Stimulated activated naive CD8-positive, alpha-beta T cell treated with anti-CD3 and anti-CD28 coated beads, Interleukin-15, amount 100 ng/mL, for 72 hours (primary cell): ENCODE results near the gene NUP214.
"Not testable (repeated sequence)": the region's sequence is repeated elsewhere in the genome, so short reads cannot be mapped to it uniquely, and the experiment has no call there.

Experiments used
- ATAC-seq: fragments of 150-1000 bp; cut with Tn5 transposase; 2 replicates; pipeline ENCODE4 v1.10.0; 2021; ENCODE audit warnings: mild to moderate bottlenecking, moderate library complexity
- DNase-seq, 2 donors: peaks; one replicate each; pipeline ENCODE4 v3.0.0; 2021 to 2022
- H3K27ac Mint-ChIP-seq, 2 donors: one replicate each; pipeline ENCODE4 v1.8.0; 2022; ENCODE audit warnings: mild to moderate bottlenecking in 2 of 2, mixed read lengths in 2 of 2, moderate library complexity in 2 of 2
- H3K27me3 Mint-ChIP-seq: one replicate; pipeline ENCODE4 v1.8.0; 2022; ENCODE audit warnings: mixed read lengths
- H3K4me1 Mint-ChIP-seq: one replicate; pipeline ENCODE4 v1.8.0; 2022; ENCODE audit warnings: mild to moderate bottlenecking, mixed read lengths
- H3K4me3 Mint-ChIP-seq, 2 donors: one replicate each; pipeline ENCODE4 v1.8.0; 2022; ENCODE audit warnings: mild to moderate bottlenecking in 2 of 2, mixed read lengths in 2 of 2, moderate library complexity in 1 of 2
- H3K9me3 Mint-ChIP-seq, 2 donors: one replicate each; pipeline ENCODE4 v1.8.0; 2022; ENCODE audit warnings: mixed read lengths in 2 of 2

The NUP214 gene

GRCh38 chr9:131104016-131104740, 21.2 kb upstream of the NUP214 start:
- H3K9me3 Mint-ChIP-seq: no peaks in the 10 kb centered on the region
- peaks cover 3% of the 10 kb centered on the region for H3K27me3 Mint-ChIP-seq
- DNase-seq (no peak), ATAC-seq (no peak)
- no peaks in the 10 kb centered on the region for H3K4me1 Mint-ChIP-seq
- no peak overlapping the region for H3K27ac Mint-ChIP-seq
- no peak overlapping the region for H3K4me3 Mint-ChIP-seq

GRCh38 chr9:131105952-131106351, 19.4 kb upstream of the NUP214 start:
- no peaks in the 10 kb centered on the region for H3K9me3 Mint-ChIP-seq
- ATAC-seq (no peak), DNase-seq (no peak)
- no peak overlapping the region for H3K4me3 Mint-ChIP-seq
- H3K27ac Mint-ChIP-seq: no peak overlapping the region
- H3K27me3 Mint-ChIP-seq: no peaks in the 10 kb centered on the region
- no peaks in the 10 kb centered on the region for H3K4me1 Mint-ChIP-seq

- Mint-ChIP-seq H3K4me3 (no peak overlapping the region), H3K4me1 (no peaks in the 10 kb centered on the region), H3K27me3 (no peaks in the 10 kb centered on the region), H3K9me3 (no peaks in the 10 kb centered on the region), H3K27ac (peak overlapping the region in 1 of 2 donors; percentile 73)
- DNase-seq: no peak
- no peak for ATAC-seq
These were observed 17.6 kb upstream of the NUP214 start for GRCh38 chr9:131107760-131108159.

- H3K27ac Mint-ChIP-seq: no peak overlapping the region
- no peak overlapping the region for H3K4me3 Mint-ChIP-seq
- H3K4me1 Mint-ChIP-seq: no peaks in the 10 kb centered on the region
- no peak for ATAC-seq
- DNase-seq: no peak
- no peaks in the 10 kb centered on the region for H3K9me3 Mint-ChIP-seq
- H3K27me3 Mint-ChIP-seq: no peaks in the 10 kb centered on the region
These were observed 14.1 kb upstream of the NUP214 start for GRCh38 chr9:131111186-131111853.

GRCh38 chr9:131111854-131112311, 13.5 kb upstream of the NUP214 start:
- Mint-ChIP-seq H3K27ac (no peak overlapping the region), H3K9me3 (no peaks in the 10 kb centered on the region), H3K4me3 (no peak overlapping the region), H3K27me3 (peaks cover 4% of the 10 kb centered on the region), H3K4me1 (no peaks in the 10 kb centered on the region)
- no peak for DNase-seq
- peak; percentile 39 for ATAC-seq

- Mint-ChIP-seq H3K4me3 (no peak overlapping the region), H3K4me1 (no peaks in the 10 kb centered on the region), H3K27me3 (peaks cover 11% of the 10 kb centered on the region), H3K27ac (peak overlapping the region in 1 of 2 donors; percentile 85), H3K9me3 (no peaks in the 10 kb centered on the region)
- ATAC-seq (no peak), DNase-seq (no peak)
These were observed 12.8 kb upstream of the NUP214 start for GRCh38 chr9:131112374-131113154.

GRCh38 chr9:131113655-131114054, 11.7 kb upstream of the NUP214 start:
- Mint-ChIP-seq H3K4me1 (no peaks in the 10 kb centered on the region), H3K4me3 (no peak overlapping the region), H3K27ac (no peak overlapping the region), H3K27me3 (peaks cover 21% of the 10 kb centered on the region), H3K9me3 (no peaks in the 10 kb centered on the region)
- ATAC-seq (no peak), DNase-seq (no peak)

- ATAC-seq (no peak), DNase-seq (no peak)
- H3K27me3 Mint-ChIP-seq: peaks cover 21% of the 10 kb centered on the region
- H3K4me1 Mint-ChIP-seq: no peaks in the 10 kb centered on the region
- H3K4me3 Mint-ChIP-seq: no peak overlapping the region
- no peaks in the 10 kb centered on the region for H3K9me3 Mint-ChIP-seq
- H3K27ac Mint-ChIP-seq: no peak overlapping the region
These were observed 11.3 kb upstream of the NUP214 start for GRCh38 chr9:131114084-131114535.

- not testable (repeated sequence) for H3K27ac Mint-ChIP-seq, H3K9me3 Mint-ChIP-seq, H3K4me3 Mint-ChIP-seq, ATAC-seq, DNase-seq, H3K4me1 Mint-ChIP-seq
- peaks cover 21% of the 10 kb centered on the region for H3K27me3 Mint-ChIP-seq
These were observed 10.0 kb upstream of the NUP214 start for GRCh38 chr9:131115360-131115742.

GRCh38 chr9:131116281-131117120, 8.9 kb upstream of the NUP214 start:
- Mint-ChIP-seq H3K27me3 (peaks cover 21% of the 10 kb centered on the region), H3K9me3 (no peaks in the 10 kb centered on the region), H3K4me1 (no peaks in the 10 kb centered on the region), H3K27ac (no peak overlapping the region), H3K4me3 (no peak overlapping the region)
- ATAC-seq (no peak), DNase-seq (no peak)

- DNase-seq (no peak), ATAC-seq (no peak)
- Mint-ChIP-seq H3K9me3 (no peaks in the 10 kb centered on the region), H3K4me1 (no peaks in the 10 kb centered on the region), H3K27ac (no peak overlapping the region), H3K27me3 (peaks cover 21% of the 10 kb centered on the region), H3K4me3 (no peak overlapping the region)
These were observed 8.1 kb upstream of the NUP214 start for GRCh38 chr9:131117121-131117761.

- no peak for ATAC-seq
- H3K27ac Mint-ChIP-seq: no peak overlapping the region
- H3K9me3 Mint-ChIP-seq: no peaks in the 10 kb centered on the region
- no peak overlapping the region for H3K4me3 Mint-ChIP-seq
- H3K27me3 Mint-ChIP-seq: peaks cover 21% of the 10 kb centered on the region
- no peak for DNase-seq
- H3K4me1 Mint-ChIP-seq: no peaks in the 10 kb centered on the region
These were observed 7.6 kb upstream of the NUP214 start for GRCh38 chr9:131117762-131118145.

GRCh38 chr9:131119600-131119999, 5.8 kb upstream of the NUP214 start:
- no peaks in the 10 kb centered on the region for H3K4me1 Mint-ChIP-seq
- H3K27me3 Mint-ChIP-seq: peaks cover 21% of the 10 kb centered on the region
- no peaks in the 10 kb centered on the region for H3K9me3 Mint-ChIP-seq
- peak overlapping the region in 1 of 2 donors; percentile 39 for H3K27ac Mint-ChIP-seq
- no peak overlapping the region for H3K4me3 Mint-ChIP-seq
- DNase-seq (no peak), ATAC-seq (no peak)

- Mint-ChIP-seq H3K27ac (no peak overlapping the region), H3K9me3 (no peaks in the 10 kb centered on the region)
These were observed 4.7 kb upstream of the NUP214 start for GRCh38 chr9:131120620-131121228.

More at GRCh38 chr9:131120620-131121228, 4.7 kb upstream of the NUP214 start:
- ATAC-seq (no peak), DNase-seq (no peak)
- Mint-ChIP-seq H3K27me3 (peaks cover 21% of the 10 kb centered on the region), H3K4me1 (no peaks in the 10 kb centered on the region), H3K4me3 (no peak overlapping the region)
